SK-N-DZ (cell line): ENCODE data around the gene NDUFA13.
A peak's percentile ranks its signal among the peaks of the same experiment; 100 is the strongest.

Experiments
- DNase-seq: peaks from one replicate; pipeline ENCODE4 v3.0.0-alpha.2; 2015; ENCODE audit warnings: low spot score

Gene NDUFA13

DNA sequence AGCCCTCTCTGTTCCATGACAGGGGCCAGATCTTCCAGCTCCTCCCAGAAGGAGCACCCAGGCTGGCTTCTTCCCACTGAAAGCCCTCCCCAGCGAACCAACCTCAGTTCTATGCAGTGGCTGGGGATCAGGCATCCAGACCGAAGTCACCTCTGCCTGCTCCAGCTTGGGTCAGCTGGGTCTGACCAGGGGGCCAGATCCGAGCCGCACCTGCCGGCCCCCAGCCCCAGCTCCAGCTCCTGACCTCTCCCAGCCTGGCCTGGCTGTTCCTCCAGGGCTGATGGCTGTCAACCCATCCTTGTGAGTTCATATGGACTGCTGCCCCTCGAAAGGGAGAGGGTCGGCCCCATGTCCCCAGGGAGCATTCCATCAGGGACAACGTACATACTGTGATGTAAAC, 8.7 kb upstream of the NDUFA13 start:
- DNase-seq, result no peak

DNA sequence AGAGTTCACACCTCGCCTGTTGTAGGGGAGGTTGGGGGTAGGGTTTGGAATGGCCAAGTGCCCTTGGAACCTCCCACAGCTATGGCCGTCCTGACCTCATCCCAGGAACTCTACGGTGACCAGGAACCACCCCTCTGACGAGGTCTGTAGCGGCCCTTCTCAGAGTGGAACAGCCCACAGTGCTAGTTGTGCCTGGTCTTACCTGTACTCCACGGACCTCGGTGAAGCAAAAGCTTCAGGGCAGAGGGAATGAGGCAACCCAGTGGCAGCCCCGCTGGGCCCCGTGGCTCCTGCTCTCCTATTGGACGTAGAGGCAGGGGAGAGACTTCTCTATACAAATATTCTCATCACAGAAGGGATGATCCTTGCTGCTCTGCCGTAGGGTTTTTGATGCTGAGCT, 7.8 kb upstream of the NDUFA13 start:
- no peak for DNase-seq

DNA sequence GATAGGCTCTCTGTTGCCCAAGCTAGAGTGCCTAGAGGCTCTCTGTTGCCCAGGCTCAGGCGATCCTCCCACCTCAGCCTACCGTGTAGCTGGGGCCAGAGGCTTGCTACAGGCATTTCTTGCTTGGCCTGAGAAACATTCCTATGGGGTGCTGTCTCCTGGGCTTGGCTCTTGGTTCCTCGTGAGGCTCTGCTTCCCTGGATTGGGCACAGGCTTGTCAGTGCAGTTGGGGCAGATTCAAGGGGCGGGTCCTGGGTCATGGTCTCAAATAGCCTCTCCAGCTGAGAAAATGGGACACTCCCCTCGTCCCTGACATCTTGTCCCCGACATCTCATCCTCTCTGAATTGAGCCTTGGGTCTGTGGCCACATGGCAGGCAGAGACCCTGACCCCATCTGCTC, 5.6 kb upstream of the NDUFA13 start:
- no peak for DNase-seq

DNA sequence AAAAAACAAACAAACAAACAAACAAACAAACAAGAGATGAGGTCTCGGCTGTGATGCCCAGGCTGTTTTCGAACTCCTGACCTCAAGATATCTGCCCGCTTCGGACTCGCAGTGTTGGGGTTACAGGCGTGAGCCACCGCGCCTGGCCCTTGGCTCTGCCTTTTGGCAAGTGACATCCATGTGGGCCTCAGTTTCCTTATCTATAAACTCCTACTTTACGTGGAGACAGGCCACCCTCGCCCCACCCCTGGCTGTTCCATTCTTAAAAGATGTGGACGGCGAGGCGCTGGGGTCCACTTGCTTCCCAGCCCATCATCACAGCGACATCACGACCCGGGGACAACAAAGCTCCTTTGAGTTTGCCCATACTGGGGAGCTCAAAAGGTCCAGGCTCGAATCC, 2.3 kb upstream of the NDUFA13 start:
- DNase-seq, result no peak

DNA sequence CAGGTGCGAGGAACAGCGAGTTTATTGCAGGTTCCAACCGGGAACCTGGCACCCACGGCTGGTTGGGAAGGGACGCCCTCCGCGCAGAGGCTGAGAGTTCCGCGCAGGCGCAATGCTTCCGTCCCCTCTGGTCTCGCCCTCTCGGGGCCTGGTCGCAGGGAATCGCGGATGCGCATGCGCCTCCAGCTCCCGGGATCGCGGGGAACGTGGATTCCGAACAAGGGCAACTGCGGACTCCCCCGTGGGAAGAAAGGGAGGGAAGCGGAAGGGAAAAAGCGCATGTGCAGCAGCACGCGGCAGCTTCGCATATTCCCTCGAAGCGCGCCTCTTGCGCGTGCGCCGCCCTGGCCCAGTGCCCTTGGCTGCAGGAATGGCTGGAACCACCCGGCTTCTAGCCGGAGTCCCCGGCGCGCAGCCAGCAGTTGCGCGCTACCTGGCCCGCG, 1.8 kb upstream of the NDUFA13 start:
- no peak for DNase-seq

DNA sequence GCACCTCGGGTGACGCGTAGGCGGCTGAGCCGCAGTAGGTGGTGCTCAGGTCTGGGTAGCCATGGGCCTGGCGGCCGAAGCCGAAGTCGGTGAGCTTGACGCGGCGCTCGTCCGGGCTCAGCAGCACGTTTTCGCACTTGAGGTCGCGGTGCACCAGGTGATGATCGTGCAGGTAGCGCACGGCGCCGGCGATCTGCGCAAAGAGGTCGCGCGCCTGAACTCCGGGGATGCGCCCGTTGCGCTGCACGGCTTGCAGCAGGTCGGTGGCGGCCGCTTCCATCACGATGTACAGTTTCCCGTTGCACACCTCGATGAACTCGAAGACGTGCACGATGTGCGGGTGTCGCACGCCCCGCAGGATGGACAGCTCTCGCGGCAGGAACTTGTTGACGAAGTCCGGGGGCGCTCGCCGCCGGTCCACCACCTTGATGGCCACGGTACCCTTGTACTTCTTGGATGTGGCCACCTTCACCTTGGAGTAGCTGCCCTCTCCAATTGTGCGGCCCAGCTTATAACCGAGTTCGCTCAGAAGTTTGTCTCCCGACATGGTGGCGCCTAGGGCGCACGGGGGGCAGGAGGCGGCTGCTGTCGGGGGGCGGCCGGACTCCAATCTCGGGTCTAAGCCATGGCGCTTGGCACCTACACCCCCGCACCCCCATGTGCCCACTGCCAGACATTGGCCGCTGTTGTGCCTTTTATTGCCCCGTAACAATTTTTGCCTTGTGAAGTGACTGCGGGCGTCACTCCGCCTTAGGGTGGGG, 964 bp upstream of the NDUFA13 start, which contains the start of gene TSSK6:
Gene TSSK6, minus strand, starts transcription at position 668 of the 761 bp plus-strand sequence. Its CDS starts 121 bp downstream, at position 547.
- no peak for DNase-seq

DNA sequence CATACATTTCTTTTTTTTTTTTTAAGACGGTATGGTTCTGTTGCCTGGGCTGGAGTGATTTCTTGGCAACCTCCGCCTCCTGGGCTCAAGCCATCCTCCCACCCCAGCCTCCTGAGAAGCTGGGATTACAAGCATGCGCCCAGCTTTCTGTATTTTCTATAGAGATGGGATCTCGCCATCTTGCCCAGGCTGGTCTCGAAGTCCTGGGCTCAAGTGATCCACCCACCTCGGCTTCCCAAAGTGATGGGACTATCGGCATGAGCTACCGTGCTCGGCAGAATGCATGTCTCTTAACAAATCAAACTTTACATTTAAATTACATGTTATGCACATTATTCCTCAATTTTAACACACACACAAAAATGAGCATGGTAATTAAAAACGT, 1.2 kb downstream of the NDUFA13 start:
- no peak for DNase-seq

DNA sequence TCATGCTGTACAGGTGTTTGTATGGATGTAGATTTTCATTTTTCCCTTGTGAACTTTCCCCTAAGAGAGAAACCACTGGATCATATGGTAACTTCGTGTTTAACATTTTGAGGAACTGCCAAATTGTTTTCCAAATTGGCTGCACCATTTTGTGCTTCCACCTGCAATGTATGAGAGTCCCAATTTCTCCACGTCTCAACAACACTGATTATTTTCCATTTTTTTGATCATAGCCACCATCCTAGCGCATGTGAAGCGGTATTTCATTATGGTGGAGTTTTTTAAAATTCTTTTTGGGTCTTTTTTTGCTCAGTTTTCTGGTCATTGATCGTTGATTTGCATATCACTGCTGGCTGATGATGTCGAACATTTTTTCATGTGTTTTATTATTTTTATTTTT, 5.0 kb downstream of the NDUFA13 start:
- no peak for DNase-seq

DNA sequence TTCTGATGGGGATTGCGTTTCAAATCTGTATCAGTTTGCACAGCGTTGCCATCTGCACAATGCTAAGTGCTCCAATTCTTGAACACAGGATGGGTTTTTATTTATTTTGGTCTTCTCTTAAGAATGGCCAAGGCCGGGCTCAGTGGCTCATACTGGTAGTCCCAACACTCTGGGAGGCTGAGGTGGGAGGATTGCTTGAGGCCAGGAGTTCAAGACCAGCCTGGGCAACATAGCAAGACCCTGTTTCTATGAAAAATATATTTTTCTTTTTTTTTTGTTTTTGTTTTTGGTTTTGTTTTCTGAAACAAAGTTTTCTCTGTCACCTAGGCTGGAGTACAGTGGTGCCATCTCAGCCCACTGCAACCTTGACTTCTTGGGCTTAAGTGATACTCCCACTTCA, 7.2 kb downstream of the NDUFA13 start:
- DNase-seq, result no peak

DNA sequence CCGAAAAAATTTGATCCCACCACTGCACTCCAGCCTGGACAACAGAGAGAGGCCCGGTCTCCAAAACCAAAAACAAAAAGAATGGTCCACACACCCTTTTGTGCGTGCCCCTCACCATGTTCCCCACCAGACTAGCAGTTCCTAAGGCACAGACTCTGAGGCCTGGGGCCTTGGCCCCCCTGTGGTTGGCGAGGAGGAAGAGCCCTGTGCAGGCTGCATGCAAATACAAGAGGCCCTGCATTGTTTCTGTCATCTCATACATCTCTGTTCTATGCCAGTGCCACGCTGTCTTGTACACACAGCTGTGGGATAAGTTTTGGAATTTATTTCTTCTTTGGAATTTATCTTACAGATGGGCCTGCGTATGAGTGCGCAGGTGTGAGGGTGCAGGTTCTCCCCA, 8.0 kb downstream of the NDUFA13 start:
- no peak for DNase-seq

DNA sequence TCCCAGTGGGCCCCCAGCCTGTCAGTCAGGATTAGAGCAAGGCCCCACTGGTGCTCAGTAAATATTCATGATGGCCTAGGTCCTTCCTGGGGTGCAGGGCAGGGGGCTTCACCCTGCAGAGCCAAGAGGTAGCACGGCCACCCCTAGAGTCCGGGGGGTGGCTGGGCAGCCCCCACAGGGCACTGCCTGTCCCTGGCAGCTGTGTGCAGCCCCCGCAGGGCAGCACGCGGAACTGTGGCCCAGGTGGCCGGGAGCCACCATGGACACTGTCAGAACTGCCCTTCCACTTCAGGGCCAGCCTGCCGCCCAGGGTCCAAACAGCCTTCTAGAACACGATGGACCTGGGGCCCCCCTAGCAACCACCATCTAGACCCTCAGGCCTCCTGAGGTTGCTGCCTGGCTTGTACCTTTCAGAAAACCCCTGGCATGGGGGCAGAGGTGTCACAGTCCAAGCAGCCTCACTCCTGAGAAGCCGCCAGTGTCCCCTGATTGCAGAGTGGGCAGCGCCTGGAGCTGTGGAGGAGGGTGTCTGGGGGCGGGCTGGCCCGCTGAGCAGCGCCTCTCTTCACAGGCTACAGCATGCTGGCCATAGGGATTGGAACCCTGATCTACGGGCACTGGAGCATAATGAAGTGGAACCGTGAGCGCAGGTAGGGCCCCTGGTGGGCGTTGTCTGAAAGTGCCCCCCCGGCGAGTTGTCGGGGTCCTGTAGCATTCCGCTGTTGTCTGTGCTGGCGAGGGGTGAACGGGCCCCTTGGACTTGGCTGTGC, 9.8 kb downstream of the NDUFA13 start:
- no peak for DNase-seq

DNA sequence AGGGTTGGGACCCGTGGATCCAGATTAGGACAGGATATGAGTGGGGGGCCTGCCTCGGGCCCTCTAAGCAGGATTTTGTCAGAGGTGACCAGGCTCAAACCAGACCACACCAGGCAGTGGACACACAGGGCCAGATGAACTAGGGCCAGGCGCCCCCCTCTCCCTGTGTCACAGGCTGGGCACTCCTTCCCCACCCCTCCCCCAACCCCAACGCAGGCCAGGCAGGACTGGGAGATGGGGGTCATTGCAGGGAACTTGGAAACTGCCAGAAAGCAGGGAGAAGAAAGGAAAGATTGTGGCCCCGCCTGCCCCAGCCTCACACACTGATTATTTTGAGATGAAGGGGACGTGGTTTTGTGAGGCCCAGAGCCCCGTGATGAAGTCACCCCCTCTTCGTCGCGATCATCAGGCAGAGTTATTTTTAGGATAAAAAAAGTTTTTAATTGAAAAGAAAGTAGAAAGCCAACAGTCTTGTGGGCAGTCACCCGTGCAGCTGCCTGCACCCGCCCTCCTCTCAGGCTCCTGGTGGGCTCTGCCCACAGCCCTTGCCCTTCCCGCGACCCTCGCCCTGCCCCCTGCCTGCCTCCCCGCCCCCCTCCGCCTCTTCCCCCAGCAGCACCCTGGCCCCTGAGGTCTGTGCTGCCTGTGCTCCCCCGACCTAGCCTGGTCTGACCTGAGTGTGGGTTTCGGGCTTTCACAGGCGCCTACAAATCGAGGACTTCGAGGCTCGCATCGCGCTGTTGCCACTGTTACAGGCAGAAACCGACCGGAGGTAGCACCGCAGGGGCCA, 10.8 kb downstream of the NDUFA13 start:
- DNase-seq, result no peak

DNA sequence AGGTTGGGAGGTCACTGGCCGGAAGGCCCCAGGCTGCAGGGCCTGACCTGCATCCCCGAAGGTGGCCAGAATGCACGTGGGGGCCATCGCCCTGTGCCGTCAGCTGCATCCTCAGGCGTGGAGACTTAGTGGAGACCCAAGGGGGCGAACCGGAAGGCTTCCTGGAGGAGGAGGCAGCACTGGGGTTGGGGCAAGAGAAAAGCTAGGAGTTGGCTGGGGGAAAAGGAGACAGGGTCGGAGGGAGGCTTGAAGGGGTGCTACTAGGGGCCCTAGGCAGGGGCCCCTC, 11.3 kb downstream of the NDUFA13 start:
- no peak for DNase-seq

DNA sequence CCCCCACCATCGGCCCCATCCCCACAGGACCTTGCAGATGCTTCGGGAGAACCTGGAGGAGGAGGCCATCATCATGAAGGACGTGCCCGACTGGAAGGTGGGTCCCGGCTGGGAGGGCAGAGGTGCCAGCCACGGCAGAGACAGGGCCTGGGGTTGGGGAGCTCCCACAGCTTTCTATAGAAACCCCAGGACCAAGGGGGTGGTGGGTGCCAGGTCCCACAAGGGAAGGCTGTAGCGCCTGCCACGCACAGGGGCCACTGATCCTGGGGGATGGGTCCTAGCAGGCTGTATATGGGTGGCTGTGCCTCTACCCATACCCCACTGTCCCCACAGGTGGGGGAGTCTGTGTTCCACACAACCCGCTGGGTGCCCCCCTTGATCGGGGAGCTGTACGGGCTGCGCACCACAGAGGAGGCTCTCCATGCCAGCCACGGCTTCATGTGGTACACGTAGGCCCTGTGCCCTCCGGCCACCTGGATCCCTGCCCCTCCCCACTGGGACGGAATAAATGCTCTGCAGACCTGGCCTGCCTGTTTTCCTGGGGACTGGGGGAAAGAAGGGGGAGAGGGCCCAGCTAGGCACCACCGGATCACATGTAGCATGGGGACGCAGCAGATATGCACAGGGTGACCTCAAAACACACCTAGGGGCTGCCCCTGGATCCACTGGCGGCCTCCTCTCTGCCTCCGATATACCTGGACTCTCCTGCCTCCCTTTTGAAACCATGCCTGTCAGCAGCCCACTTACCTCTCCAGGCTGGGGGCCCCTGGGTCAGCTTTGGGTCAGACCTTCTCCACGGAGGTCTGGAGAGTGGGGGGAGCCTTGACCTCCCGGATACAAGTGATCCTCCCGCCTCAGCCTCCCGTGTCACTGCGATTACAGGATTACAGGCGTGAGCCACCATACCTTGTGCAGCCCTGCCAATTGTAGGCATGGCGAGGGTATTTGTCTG, 11.9 kb downstream of the NDUFA13 start:
- no peak for DNase-seq

DNA sequence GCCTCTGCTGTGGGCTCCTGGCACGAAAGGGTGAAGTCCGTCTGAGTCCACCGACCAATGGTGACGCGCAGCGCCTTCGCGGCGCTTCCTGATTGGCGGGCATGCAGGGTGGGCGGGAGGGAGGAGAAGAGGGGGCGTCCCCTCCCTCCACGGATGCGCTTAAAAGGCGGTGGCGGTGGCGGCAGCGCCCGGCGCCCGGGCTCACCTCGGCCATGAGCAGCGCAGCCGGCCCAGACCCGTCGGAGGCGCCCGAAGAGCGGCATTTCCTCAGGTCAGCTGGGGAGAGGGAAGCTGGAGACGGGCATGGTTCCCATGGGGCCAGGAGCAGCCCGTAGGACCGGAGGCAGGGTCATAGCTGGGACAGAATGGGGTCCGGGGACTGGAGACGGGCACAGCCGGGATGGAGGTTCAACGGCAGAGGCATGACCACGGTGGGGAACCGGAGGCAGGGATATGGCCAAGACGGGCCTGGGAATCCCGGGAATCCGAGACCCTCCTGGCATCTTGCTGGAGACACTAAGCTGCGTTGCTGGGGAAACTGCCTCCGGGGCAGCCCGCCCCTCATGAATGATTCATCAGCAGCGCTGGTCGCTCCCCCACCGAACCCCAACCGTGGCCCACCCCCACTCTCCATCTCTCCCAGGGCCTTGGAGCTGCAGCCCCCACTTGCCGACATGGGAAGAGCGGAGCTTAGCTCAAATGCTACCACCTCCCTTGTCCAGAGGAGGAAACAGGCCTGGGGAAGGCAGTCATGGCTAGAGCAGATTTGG, 12.9 kb downstream of the NDUFA13 start, which contains the start of gene YJEFN3:
Gene YJEFN3, plus strand, starts transcription at position 191 of the 770 bp plus-strand sequence. Its CDS starts 22 bp downstream, at position 213.
- peak; percentile 64 for DNase-seq

DNA sequence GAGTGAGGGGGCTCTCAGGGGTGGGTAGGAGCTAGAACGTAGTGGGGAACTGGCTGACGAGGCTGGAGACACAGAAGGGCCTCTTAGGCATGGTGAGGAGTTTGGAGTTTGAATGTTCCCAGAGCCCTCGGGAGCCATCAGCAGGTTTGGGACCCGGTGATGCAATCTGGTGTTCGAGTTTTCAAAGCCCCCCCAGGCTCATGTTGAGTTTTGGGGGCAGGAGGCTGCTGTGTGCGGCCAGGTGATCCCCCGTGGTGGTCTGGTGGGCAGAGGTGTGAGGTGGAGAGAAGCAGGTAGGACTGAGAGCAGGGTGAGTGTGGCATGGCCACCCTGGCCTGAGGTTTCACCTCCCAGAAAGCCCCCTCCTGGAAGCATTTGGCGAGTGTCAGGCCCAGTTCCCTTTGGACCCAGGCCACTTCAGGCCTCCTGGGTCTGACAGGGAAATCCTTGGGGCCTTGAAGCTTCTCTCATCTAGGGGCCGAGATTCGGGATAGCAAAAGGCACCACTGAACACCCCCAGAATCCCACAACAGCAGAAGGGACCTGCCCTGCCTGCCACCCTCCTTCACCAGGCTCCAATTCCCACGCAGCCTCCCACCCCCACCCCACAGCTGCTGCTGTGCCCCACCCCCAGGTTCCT, 13.9 kb downstream of the NDUFA13 start:
- DNase-seq, result no peak

DNA sequence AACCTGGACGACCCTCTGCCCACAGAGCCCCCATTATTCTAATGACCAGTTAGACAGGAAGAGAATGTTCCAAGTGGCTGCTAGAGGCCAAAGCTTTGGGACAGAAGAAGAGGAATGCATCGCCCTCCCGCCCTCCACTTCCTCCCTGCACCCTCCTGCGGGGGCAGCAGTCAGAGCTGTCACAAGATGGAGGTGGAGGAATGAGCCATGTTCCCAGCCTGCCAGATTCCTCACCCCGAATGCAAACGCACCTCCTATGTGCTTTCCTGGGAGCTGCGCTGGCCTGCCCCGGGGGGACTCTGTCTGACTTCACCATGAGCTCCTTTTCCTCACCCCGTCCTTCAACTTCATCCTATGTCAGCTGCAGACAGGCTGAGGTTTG, 14.4 kb downstream of the NDUFA13 start:
- no peak for DNase-seq

DNA sequence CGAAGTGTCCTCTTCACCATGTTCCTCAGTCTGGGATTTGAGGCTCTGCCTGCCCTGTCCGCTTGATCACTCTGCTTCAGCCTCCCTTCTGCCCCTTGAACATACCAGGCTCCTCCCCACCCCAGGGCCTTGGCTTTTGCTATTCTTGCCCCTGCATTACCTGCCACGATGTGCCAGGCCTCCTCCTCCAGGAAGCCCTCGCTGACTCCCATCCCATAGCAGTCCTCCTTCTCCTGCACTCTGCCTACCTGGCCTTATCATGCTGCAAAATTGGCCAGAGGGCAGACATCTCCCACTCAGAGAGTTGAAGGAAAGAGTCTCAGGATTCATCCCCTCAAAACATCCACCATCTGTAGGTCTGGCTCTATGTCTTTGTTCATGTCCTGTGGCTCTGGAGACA, 14.9 kb downstream of the NDUFA13 start:
- no peak for DNase-seq

DNA sequence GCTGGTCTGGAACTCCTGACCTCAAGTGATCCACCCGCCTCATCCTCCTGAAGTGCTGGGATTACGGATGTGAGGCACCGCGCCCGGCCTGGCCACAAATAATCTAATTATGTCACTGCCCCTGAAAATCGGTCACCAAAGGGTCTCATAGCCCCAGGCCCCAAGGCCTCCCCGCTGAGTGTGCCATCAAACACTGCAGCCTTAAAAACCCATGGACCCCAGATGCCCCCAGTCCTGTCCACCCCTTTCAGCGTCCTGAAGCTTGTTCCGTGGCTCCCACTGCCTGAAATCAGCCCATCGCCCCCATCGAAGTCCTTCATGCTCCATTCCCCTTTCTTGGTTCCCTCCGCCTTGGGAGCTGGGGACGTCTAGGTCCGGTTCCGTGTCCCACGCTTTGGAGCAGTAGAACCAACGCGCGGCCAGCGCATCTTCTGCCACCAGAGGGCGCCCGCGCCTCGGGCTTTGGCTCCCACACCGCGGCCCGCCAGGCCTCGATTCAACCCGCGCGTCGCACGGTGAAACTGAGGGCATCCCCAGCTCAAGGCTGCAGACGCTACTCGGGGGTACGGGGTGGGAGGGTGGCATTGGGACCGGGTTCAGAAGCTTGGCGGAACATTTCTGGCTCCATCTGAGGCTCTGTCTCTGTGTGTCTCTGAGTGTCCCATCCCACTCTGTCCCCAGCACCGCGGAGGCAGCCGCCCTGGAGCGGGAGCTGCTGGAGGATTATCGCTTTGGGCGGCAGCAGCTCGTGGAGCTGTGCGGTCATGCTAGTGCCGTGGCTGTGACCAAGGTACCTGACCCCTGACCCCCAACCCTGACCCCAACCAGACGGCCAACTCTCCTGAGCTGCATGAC, 16.2 kb downstream of the NDUFA13 start:
- peak; percentile 59 for DNase-seq
